Measurements from ENCODE around the gene FBN1. TPM values are rescaled to one million over a fixed set of nuclear protein-coding genes. Genes with fewer than 3 reads are reported as not detected.

FBN1 gene
- total RNA-seq, 1 donor from 2014 or later, result 12.6 TPM

GRCh38 chr15:48437178-48437577 is 208.3 kb downstream of the FBN1 start:
- Mint-ChIP-seq H3K36me3 (ENCODE audit: unreplicated experiment) (no peaks in the 10 kb centered on the region), H3K27me3 (ENCODE audit: unreplicated experiment) (no peaks in the 10 kb centered on the region), H3K4me1 (ENCODE audit: low read depth, unreplicated experiment) (peaks cover 5% of the 10 kb centered on the region), H3K4me3 (ENCODE audit: unreplicated experiment) (no peak overlapping the region), H3K27ac (ENCODE audit: unreplicated experiment) (no peak overlapping the region), H3K9me3 (ENCODE audit: unreplicated experiment) (no peaks in the 10 kb centered on the region)
- TF ChIP-seq CTCF (IDR thresholded peaks at IDR 0.05; ENCODE audit: partially characterized antibody, unreplicated experiment), result no peak
- no peak for DNase-seq

GRCh38 chr15:48435321-48435720 is 210.2 kb downstream of the FBN1 start:
- peaks cover 5% of the 10 kb centered on the region for H3K4me1 Mint-ChIP-seq (ENCODE audit: low read depth, unreplicated experiment)
- no peaks in the 10 kb centered on the region for H3K36me3 Mint-ChIP-seq (ENCODE audit: unreplicated experiment)
- TF ChIP-seq CTCF (IDR thresholded peaks at IDR 0.05; ENCODE audit: partially characterized antibody, unreplicated experiment), result no peak
- H3K9me3 Mint-ChIP-seq (ENCODE audit: unreplicated experiment), result no peaks in the 10 kb centered on the region
- H3K27ac Mint-ChIP-seq (ENCODE audit: unreplicated experiment), result no peak overlapping the region
- DNase-seq, result no peak
- no peaks in the 10 kb centered on the region for H3K27me3 Mint-ChIP-seq (ENCODE audit: unreplicated experiment)
- no peak overlapping the region for H3K4me3 Mint-ChIP-seq (ENCODE audit: unreplicated experiment)

- no peak overlapping the region for H3K4me3 Mint-ChIP-seq (ENCODE audit: unreplicated experiment)
- no peaks in the 10 kb centered on the region for H3K4me1 Mint-ChIP-seq (ENCODE audit: low read depth, unreplicated experiment)
- TF ChIP-seq CTCF (IDR thresholded peaks at IDR 0.05; ENCODE audit: partially characterized antibody, unreplicated experiment), result no peak
- no peaks in the 10 kb centered on the region for H3K9me3 Mint-ChIP-seq (ENCODE audit: unreplicated experiment)
- no peaks in the 10 kb centered on the region for H3K36me3 Mint-ChIP-seq (ENCODE audit: unreplicated experiment)
- DNase-seq, result no peak
- H3K27me3 Mint-ChIP-seq (ENCODE audit: unreplicated experiment), result no peaks in the 10 kb centered on the region
- H3K27ac Mint-ChIP-seq (ENCODE audit: unreplicated experiment), result no peak overlapping the region
Observed at GRCh38 chr15:48433226-48433886, 212.2 kb downstream of the FBN1 start.

GRCh38 chr15:48432688-48433087 is 212.8 kb downstream of the FBN1 start:
- TF ChIP-seq CTCF (IDR thresholded peaks at IDR 0.05; ENCODE audit: partially characterized antibody, unreplicated experiment), result no peak
- no peaks in the 10 kb centered on the region for H3K36me3 Mint-ChIP-seq (ENCODE audit: unreplicated experiment)
- no peak for DNase-seq
- no peaks in the 10 kb centered on the region for H3K9me3 Mint-ChIP-seq (ENCODE audit: unreplicated experiment)
- H3K27ac Mint-ChIP-seq (ENCODE audit: unreplicated experiment), result no peak overlapping the region
- no peak overlapping the region for H3K4me3 Mint-ChIP-seq (ENCODE audit: unreplicated experiment)
- no peaks in the 10 kb centered on the region for H3K4me1 Mint-ChIP-seq (ENCODE audit: low read depth, unreplicated experiment)
- H3K27me3 Mint-ChIP-seq (ENCODE audit: unreplicated experiment), result no peaks in the 10 kb centered on the region

GRCh38 chr15:48427960-48428547 is 217.5 kb downstream of the FBN1 start:
- no peak overlapping the region for H3K27ac Mint-ChIP-seq (ENCODE audit: unreplicated experiment)
- no peaks in the 10 kb centered on the region for H3K9me3 Mint-ChIP-seq (ENCODE audit: unreplicated experiment)
- no peak for DNase-seq
- no peaks in the 10 kb centered on the region for H3K27me3 Mint-ChIP-seq (ENCODE audit: unreplicated experiment)
- no peaks in the 10 kb centered on the region for H3K36me3 Mint-ChIP-seq (ENCODE audit: unreplicated experiment)
- no peak overlapping the region for H3K4me3 Mint-ChIP-seq (ENCODE audit: unreplicated experiment)
- TF ChIP-seq CTCF (IDR thresholded peaks at IDR 0.05; ENCODE audit: partially characterized antibody, unreplicated experiment), result no peak
- H3K4me1 Mint-ChIP-seq (ENCODE audit: low read depth, unreplicated experiment), result no peaks in the 10 kb centered on the region
